Fibroblast of lung (primary cell): ENCODE measurements around the gene TICAM2. TPM values are rescaled to one million over a fixed set of nuclear protein-coding genes. Genes with fewer than 3 reads are reported as not detected.

Experiments
- DNase-seq, 2 donors: peaks; one replicate each; pipeline versions ENCODE4 v3.0.0 to v3.0.0-alpha.2; 2010; ENCODE audit warnings: low read depth in 2 of 2
- H2AFZ ChIP-seq: 2 replicates; pipeline ENCODE4 v1.5.1; 2012; ENCODE audit warnings: low read length, control low read depth, inconsistent platforms
- H3K27ac ChIP-seq: 2 replicates; pipeline ENCODE4 v1.5.1; 2011; ENCODE audit warnings: low read length, control low read depth; ENCODE audit not compliant: insufficient read depth
- H3K27me3 ChIP-seq: 2 replicates; pipeline ENCODE4 v1.5.1; 2011; ENCODE audit warnings: mild to moderate bottlenecking, low read length; ENCODE audit not compliant: control insufficient read depth, insufficient read depth
- H3K36me3 ChIP-seq: 2 replicates; pipeline ENCODE4 v1.5.1; 2011; ENCODE audit warnings: low read length; ENCODE audit not compliant: control insufficient read depth, insufficient read depth
- H3K4me1 ChIP-seq: 2 replicates; pipeline ENCODE4 v1.5.1; 2011; ENCODE audit warnings: low read length; ENCODE audit not compliant: control insufficient read depth, insufficient read depth; ENCODE audit errors: extremely low read depth
- H3K4me2 ChIP-seq: 2 replicates; pipeline ENCODE4 v1.5.1; 2011; ENCODE audit warnings: low read length, control low read depth; ENCODE audit not compliant: insufficient read depth; ENCODE audit errors: extremely low read depth
- H3K4me3 ChIP-seq, 4 experiments: fragments of 200-600 bp in 1 of 4; sonication (generic) in 1 of 4; replicated peaks in 1 of 4; 2 replicates each; pipeline ENCODE4 v1.5.1; 2011 to 2016; ENCODE audit warnings: low read length in 4 of 4, low read depth in 3 of 4, mild to moderate bottlenecking in 3 of 4, control low read depth in 2 of 4, inconsistent platforms in 1 of 4, mixed read lengths in 1 of 4; ENCODE audit not compliant: insufficient read depth in 1 of 4; ENCODE audit errors: control extremely low read depth in 1 of 4
- H3K79me2 ChIP-seq: 2 replicates; pipeline ENCODE4 v1.5.1; 2012; ENCODE audit warnings: mild to moderate bottlenecking, low read length, inconsistent platforms; ENCODE audit not compliant: control insufficient read depth, insufficient read depth
- H3K9ac ChIP-seq: 2 replicates; pipeline ENCODE4 v1.5.1; 2011; ENCODE audit warnings: mild to moderate bottlenecking, low read length, control low read depth; ENCODE audit not compliant: insufficient read depth
- H3K9me3 ChIP-seq: 2 replicates; pipeline ENCODE4 v1.5.1; 2012; ENCODE audit warnings: low read depth, low read length; ENCODE audit not compliant: control insufficient read depth, insufficient read depth
- H4K20me1 ChIP-seq: 2 replicates; pipeline ENCODE4 v1.5.1; 2011; ENCODE audit warnings: low read length; ENCODE audit not compliant: control insufficient read depth, insufficient read depth; ENCODE audit errors: extremely low read depth
- EZH2 ChIP-seq: IDR thresholded peaks from 2 replicates; pipeline ENCODE4 v1.5.1; 2012; ENCODE audit warnings: low read length, control low read depth, mild to moderate bottlenecking; ENCODE audit errors: missing control alignments
- polyA plus RNA-seq, 2 donors: library from polyadenylated mRNA; depleted of rRNA in 1 of 2; stranded (reverse) in 1 of 2; unstranded in 1 of 2; fragments of >200 nt; gene quantifications; 2 replicates each; pipeline ENCODE4 v1.2.1, GENCODE V29; 2011 to 2012; ENCODE audit warnings: missing spikeins in 1 of 2
- total RNA-seq: library from RNA; depleted of rRNA; stranded (reverse); fragments of >200 nt; gene quantifications from 2 replicates; pipeline ENCODE4 v1.2.1, GENCODE V29; 2014
- TF ChIP-seq, protein P1 (sequence below), 2 donors: IDR thresholded peaks in 1 of 2; conservative IDR thresholded peaks in 1 of 2; 1 replicate in 1 of 2; 2 replicates in 1 of 2; pipeline ENCODE4 v1.5.1; 2011 to 2012; ENCODE audit warnings: low read length in 2 of 2, control low read depth in 1 of 2, inconsistent platforms in 1 of 2, low read depth in 1 of 2, mild to moderate bottlenecking in 1 of 2

TICAM2 gene
- total and polyA plus RNA-seq, 2 donors (not counting 1 experiment from before 2014, with no cell fraction given) = 8.8 to 10.3 TPM

DNA sequence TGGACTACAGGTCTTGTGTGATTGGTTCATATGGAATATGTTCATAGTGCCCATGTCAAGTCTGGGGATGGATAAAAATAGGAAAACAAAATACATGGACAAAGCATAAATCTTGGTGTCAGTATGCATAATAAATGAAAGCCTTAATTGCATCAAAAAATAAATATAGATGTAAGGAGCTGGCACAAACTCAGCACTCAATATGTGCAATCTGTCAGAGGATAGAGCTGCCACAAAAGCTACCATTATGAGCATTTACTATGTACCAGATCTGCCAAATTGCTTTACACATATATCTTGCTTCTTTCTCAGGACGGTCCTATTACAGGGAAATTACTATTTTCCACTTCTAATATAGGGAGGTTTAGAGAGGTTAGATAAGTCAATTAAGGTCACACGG is 41.8 kb upstream of the TICAM2 start:
- no peak for TF ChIP-seq EZH2
- TF ChIP-seq, protein P1, sequence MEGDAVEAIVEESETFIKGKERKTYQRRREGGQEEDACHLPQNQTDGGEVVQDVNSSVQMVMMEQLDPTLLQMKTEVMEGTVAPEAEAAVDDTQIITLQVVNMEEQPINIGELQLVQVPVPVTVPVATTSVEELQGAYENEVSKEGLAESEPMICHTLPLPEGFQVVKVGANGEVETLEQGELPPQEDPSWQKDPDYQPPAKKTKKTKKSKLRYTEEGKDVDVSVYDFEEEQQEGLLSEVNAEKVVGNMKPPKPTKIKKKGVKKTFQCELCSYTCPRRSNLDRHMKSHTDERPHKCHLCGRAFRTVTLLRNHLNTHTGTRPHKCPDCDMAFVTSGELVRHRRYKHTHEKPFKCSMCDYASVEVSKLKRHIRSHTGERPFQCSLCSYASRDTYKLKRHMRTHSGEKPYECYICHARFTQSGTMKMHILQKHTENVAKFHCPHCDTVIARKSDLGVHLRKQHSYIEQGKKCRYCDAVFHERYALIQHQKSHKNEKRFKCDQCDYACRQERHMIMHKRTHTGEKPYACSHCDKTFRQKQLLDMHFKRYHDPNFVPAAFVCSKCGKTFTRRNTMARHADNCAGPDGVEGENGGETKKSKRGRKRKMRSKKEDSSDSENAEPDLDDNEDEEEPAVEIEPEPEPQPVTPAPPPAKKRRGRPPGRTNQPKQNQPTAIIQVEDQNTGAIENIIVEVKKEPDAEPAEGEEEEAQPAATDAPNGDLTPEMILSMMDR (conservative IDR thresholded peaks at IDR 0.05 in 1 of 2, IDR thresholded peaks at IDR 0.05 in 1 of 2; ENCODE audit: low read depth in 1 of 2, low read length in 2 of 2) = no peak
- DNase-seq = no peak
- Histone ChIP-seq H3K9ac (no peak overlapping the region), H3K36me3 (no peaks in the 10 kb centered on the region), H3K4me1 (no peaks in the 10 kb centered on the region), H3K4me3 (no peak overlapping the region), H3K4me2 (no peak overlapping the region), H4K20me1 (no peaks in the 10 kb centered on the region), H3K27me3 (peaks cover 13% of the 10 kb centered on the region), H3K79me2 (no peaks in the 10 kb centered on the region), H3K9me3 (no peaks in the 10 kb centered on the region), H2AFZ (no peak overlapping the region), H3K27ac (no peak overlapping the region)

DNA sequence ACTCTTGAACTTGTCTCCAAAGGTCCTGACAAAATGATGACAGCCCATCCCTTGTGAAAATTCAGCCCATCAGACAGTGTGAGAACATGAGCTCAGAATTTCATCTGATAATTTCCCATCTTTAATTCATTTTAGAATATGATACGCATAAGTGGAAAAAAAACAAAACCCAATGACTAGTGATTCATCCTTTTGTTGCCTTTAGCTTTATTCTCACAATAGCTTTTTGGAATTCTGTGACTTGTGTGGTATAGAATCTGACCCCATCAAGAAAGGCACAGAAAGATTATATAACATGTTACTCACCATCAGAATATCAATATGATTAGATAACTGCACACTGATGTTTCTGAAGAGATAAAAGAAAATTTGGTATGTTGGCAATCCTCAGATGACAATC is 39.7 kb upstream of the TICAM2 start:
- TF ChIP-seq EZH2 = no peak
- TF ChIP-seq, protein P1 (conservative IDR thresholded peaks at IDR 0.05 in 1 of 2, IDR thresholded peaks at IDR 0.05 in 1 of 2; ENCODE audit: low read depth in 1 of 2, low read length in 2 of 2) = no peak
- no peaks in the 10 kb centered on the region for H3K9me3 ChIP-seq
- no peak overlapping the region for H2AFZ ChIP-seq
- no peak overlapping the region for H3K27ac ChIP-seq
- no peak overlapping the region for H3K9ac ChIP-seq
- no peaks in the 10 kb centered on the region for H3K79me2 ChIP-seq
- H3K4me2 ChIP-seq = no peak overlapping the region
- H3K36me3 ChIP-seq = no peaks in the 10 kb centered on the region
- H3K4me3 ChIP-seq = no peak overlapping the region
- H4K20me1 ChIP-seq = no peaks in the 10 kb centered on the region
- peaks cover 13% of the 10 kb centered on the region for H3K27me3 ChIP-seq
- no peaks in the 10 kb centered on the region for H3K4me1 ChIP-seq
- DNase-seq = peak in 1 of 2 donors; percentile 56

DNA sequence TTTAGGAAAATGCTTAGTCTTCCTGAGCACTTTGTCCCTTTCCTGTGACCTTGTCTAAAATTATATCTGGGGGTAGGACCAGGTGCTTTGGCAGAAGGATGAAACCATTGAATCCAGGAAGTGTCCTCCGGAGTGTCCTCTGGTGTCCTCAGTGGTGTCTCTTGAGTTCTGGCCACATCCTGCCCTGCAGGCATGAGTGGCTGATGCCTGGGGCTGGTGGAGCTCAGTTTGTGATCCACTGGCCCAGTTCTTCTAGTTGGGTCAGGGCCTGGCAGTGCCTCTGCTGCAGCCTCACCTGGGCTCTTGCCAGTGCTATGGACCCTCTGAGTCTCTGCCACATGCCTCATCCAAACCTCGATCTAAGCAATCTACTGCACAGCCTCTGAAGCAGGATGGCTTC is 38.0 kb upstream of the TICAM2 start:
- H3K79me2 ChIP-seq = no peaks in the 10 kb centered on the region
- H4K20me1 ChIP-seq = no peaks in the 10 kb centered on the region
- no peak overlapping the region for H2AFZ ChIP-seq
- no peaks in the 10 kb centered on the region for H3K9me3 ChIP-seq
- DNase-seq = no peak
- no peak for TF ChIP-seq EZH2
- TF ChIP-seq, protein P1 (conservative IDR thresholded peaks at IDR 0.05 in 1 of 2, IDR thresholded peaks at IDR 0.05 in 1 of 2; ENCODE audit: low read depth in 1 of 2, low read length in 2 of 2) = no peak
- H3K27me3 ChIP-seq = peaks cover 9% of the 10 kb centered on the region
- no peak overlapping the region for H3K4me2 ChIP-seq
- no peak overlapping the region for H3K9ac ChIP-seq
- no peaks in the 10 kb centered on the region for H3K36me3 ChIP-seq
- H3K4me1 ChIP-seq = no peaks in the 10 kb centered on the region
- H3K4me3 ChIP-seq = no peak overlapping the region
- H3K27ac ChIP-seq = no peak overlapping the region
